GM18873 (cell line): ENCODE measurements around the gene PREB.

Source experiments
- ATAC-seq: cut with Tn5 transposase; IDR thresholded peaks from one replicate; pipeline ENCODE4 v1.9.1; 2021; ENCODE audit warnings: mild to moderate bottlenecking, moderate library complexity, moderate number of reproducible peaks; ENCODE audit not compliant: unreplicated experiment, low FRiP score

The PREB gene

DNA sequence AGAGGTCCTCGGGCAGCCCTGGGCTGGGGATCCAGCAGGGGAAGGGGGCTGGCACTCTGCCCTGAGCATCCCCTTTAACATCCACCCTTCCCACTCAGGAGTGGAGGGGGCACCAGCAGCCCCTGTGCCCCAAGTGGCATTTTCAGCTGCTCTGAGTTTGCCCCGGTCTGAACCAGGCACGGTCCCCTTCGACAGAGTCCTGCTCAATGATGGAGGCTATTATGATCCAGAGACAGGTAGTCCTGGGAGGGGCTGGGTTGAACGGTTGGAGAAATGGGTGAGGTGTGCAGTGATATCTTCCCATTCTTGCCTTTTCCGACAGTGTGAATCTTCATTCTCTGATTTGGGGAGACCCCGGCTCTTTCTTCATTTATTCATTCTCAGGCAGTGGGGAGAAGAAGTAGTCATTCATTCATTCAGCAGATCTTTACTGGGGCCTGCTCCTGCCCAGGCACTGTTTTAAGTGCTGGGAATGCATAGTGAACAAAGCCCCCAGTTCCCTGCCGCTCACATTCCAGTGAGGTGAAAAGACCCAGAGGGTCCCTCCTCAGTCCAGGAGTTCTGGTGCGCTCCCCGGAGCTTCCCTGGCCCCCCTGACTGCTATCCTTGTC, 49.3 kb downstream of the PREB start:
- no peak for ATAC-seq

DNA sequence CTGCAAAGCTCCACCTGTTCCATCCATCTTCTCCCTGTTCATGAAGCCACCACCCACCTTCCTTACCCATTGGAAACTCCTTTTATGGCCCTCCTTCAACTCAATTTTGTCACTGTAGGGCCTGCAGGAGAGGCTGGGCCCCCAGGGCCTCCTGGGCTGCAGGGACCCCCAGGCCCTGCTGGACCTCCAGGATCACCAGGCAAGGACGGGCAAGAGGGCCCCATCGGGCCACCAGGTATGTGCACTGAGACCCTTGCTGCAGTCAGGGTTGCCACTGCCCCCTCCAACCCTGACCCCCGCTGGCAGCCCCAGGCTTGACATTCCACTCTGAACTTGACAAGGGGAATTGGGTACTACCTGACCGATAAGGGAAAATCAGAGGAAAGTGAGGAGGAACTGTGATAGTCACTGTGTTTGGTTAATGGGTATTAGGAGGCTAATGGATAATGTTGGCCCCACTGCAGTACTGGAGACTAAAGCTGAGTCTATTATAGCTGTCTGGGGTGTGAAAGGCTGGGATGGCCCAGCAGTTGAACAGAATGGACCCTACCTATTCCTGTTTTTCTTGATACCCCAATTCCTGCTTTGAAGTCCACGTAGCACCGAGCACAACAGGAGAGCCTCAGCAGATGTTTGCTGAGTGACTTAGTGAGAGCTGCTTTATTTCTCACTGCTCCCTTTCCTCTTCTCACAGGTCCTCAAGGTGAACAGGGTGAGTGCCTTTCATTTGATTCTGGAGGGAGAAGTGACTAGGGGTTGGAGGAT, 50.0 kb downstream of the PREB start:
- ATAC-seq, result no peak

DNA sequence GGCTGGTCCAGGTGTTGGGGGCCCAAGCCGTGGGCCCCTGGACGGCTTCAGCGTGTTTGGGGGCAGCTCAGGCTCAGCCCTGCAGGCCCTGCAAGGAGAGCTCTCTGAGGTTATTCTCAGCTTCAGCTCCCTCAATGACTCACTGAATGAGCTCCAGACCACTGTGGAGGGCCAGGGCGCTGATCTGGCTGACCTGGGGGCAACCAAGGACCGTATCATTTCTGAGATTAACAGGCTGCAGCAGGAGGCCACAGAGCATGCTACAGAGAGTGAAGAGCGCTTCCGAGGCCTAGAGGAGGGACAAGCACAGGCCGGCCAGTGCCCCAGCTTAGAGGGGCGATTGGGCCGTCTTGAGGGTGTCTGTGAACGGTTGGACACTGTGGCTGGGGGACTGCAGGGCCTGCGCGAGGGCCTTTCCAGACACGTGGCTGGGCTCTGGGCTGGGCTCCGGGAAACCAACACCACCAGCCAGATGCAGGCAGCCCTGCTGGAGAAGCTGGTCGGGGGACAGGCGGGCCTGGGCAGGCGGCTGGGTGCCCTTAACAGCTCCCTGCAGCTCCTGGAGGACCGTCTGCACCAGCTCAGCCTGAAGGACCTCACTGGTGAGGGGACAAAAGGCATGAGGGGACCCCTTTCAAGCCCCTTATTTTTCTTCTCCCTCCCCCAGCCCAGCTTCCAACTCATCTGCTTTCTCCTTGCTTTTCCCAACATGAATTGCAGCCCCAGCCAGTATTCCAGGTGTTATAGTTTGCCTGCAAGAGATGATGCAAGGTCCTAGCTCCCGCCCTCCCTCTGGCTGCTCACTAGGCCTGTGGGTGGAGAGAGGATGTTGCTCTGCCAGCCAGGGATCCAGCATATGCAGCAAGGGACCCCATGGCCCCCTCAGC, 50.8 kb downstream of the PREB start:
- no peak for ATAC-seq

DNA sequence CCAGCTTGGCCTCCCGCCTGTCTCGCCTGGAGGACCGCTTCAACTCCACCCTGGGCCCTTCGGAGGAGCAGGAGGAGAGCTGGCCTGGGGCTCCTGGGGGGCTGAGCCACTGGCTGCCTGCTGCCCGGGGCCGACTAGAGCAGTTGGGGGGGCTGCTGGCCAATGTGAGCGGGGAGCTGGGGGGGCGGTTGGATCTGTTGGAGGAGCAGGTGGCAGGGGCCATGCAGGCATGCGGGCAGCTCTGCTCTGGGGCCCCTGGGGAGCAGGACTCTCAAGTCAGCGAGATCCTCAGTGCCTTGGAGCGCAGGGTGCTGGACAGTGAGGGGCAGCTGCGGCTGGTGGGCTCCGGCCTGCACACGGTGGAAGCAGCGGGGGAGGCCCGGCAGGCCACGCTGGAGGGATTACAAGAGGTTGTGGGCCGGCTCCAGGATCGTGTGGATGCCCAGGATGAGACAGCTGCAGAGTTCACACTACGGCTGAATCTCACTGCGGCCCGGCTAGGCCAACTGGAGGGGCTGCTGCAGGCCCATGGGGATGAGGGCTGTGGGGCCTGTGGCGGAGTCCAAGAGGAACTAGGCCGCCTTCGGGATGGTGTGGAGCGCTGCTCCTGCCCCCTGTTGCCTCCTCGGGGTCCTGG, 51.5 kb downstream of the PREB start:
- no peak for ATAC-seq

DNA sequence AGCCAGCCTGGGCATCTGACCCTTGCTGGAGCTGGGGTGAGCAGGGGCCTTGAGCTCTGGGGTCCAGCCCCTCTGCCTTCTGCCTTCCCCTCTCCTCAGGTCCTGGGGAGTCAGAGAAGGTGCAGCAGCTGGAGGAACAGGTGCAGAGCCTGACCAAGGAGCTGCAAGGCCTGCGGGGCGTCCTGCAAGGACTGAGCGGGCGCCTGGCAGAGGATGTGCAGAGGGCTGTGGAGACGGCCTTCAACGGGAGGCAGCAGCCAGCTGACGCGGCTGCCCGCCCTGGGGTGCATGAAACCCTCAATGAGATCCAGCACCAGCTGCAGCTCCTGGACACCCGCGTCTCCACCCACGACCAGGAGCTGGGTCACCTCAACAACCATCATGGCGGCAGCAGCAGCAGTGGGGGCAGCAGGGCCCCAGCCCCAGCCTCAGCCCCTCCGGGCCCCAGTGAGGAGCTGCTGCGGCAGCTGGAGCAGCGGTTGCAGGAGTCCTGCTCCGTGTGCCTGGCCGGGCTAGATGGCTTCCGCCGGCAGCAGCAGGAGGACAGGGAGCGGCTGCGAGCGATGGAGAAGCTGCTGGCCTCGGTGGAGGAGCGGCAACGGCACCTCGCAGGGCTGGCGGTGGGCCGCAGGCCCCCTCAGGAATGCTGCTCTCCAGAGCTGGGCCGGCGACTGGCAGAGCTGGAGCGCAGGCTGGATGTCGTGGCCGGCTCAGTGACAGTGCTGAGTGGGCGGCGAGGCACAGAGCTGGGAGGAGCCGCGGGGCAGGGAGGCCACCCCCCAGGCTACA, 52.3 kb downstream of the PREB start:
- ATAC-seq, result no peak
